Fibroblast of lung (primary cell): Measurements from ENCODE around the gene HBG1.

Experiments used
- EZH2 ChIP-seq: IDR thresholded peaks from 2 replicates; pipeline ENCODE4 v1.5.1; 2012; ENCODE audit warnings: low read length, control low read depth, mild to moderate bottlenecking; ENCODE audit errors: missing control alignments
- TF ChIP-seq, protein P1 (sequence below), 2 donors: IDR thresholded peaks in 1 of 2; conservative IDR thresholded peaks in 1 of 2; 1 replicate in 1 of 2; 2 replicates in 1 of 2; pipeline ENCODE4 v1.5.1; 2011 to 2012; ENCODE audit warnings: low read length in 2 of 2, control low read depth in 1 of 2, inconsistent platforms in 1 of 2, low read depth in 1 of 2, mild to moderate bottlenecking in 1 of 2

DNA sequence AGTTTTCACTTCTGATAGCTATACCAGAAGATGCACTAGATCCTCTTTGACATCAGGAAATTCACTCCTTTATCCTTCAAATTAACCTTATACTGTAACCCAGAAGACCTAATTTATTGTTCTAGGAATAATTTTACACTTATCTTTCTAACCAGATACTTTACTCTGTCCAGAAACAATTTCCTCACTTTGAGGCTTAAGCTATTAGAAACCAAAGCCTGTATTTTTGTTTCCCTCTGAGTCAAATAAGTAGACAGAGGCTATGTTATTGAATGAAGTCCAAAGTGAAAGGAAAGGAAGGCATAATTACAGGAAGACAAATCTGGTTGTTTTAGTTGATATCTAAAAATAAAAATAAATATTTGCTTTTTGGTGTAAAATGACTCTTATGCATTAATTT is 51.4 kb downstream of the HBG1 start:
- TF ChIP-seq, protein P1, sequence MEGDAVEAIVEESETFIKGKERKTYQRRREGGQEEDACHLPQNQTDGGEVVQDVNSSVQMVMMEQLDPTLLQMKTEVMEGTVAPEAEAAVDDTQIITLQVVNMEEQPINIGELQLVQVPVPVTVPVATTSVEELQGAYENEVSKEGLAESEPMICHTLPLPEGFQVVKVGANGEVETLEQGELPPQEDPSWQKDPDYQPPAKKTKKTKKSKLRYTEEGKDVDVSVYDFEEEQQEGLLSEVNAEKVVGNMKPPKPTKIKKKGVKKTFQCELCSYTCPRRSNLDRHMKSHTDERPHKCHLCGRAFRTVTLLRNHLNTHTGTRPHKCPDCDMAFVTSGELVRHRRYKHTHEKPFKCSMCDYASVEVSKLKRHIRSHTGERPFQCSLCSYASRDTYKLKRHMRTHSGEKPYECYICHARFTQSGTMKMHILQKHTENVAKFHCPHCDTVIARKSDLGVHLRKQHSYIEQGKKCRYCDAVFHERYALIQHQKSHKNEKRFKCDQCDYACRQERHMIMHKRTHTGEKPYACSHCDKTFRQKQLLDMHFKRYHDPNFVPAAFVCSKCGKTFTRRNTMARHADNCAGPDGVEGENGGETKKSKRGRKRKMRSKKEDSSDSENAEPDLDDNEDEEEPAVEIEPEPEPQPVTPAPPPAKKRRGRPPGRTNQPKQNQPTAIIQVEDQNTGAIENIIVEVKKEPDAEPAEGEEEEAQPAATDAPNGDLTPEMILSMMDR (conservative IDR thresholded peaks at IDR 0.05 in 1 of 2, IDR thresholded peaks at IDR 0.05 in 1 of 2; ENCODE audit: low read depth in 1 of 2, low read length in 2 of 2): no peak
- no peak for TF ChIP-seq EZH2
